IPS-NIHi11 (cell line): ENCODE results near the gene OTOP3.
A peak's percentile ranks its signal among the peaks of the same experiment; 100 is the strongest.

Experiments used
- DNase-seq: peaks from one replicate; pipeline ENCODE4 v3.0.0; 2012; ENCODE audit warnings: mixed read lengths, low spot score

The OTOP3 gene

GRCh38 chr17:74916851-74917199, 18.9 kb upstream of the OTOP3 start:
- DNase-seq, result no peak

- no peak for DNase-seq
These were observed 18.3 kb upstream of the OTOP3 start for GRCh38 chr17:74917430-74917829.

DNA sequence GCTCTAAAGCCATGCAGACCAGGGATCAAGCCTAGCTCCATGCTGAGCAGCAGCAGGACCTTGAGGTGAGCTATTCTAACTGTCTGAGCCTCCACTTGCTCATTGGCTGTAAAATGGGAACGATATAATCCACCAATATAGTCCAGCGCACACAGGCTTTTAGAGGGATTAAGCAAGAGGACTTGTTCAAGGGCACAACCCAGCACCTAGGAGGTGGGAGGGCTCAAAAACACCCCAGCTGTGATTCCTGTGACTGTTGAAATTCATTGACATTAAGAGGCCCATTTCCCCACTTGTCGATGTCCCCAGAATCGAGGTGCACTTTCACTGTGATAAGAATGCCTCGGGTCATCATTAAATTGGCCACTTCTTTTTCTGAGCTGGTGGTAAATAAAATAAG, 16.8 kb upstream of the OTOP3 start:
- no peak for DNase-seq

DNA sequence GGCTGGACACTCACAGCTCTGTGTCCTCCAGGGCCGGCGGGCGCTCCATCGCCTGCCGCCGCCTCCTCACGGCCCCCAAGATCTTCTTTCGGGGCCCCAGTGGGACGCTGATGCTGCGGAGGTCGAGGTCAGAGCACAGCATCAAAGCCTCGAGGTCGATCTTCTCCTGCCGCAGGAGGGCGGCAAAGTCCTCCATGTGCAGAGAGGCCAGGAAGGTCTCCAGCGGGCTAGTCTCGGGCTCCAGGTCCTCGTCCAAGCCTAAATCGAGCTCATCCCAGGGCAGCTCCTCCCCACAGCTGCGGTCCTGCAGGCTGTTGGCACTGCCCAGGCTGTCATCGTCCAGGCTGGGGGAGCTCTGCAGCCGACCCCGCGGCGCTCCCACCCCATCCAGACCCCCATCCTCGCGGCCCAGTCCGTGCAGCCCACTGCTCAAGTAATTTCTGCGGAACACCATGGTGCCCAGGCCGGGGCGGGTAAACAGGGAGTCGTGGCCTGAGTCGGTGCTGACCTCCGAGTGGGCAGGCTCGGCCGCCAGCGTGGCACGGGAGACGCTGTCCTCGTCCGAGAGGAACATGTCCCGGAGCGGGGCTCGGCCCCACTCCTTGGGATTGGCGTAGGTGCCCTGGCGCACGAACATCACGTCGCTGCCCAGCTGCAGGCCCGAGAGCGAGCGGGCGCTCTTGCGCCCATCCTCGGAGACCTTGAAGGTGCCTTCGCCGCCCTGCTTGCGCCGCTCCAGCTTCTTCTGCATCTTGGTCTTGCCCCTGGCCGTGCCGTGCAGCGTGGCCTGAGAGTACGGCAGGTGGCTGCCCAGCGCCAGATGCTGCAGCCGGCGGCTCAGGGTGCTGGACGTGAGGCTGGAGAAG, 16.0 kb upstream of the OTOP3 start:
- peak; percentile 69 for DNase-seq

DNA sequence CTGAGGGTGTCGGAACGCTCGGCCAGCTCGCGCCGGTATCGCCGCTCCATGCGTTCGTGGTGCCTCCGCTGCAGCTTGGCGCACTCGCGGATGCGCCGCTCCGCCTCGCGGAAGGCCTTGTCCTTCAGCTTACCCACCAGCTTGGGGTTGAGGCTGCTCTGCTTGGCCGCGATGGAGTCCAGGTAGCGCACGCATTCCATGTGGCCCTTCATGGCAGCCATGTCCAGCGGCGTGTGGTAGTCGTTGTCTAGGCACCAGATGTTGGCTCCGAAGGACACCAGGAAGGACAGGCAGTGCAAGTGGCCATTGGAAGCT, 15.4 kb upstream of the OTOP3 start:
- DNase-seq, result no peak

- DNase-seq, result peak; percentile 74
These were observed 15.1 kb upstream of the OTOP3 start for GRCh38 chr17:74920642-74921025.

- no peak for DNase-seq
These were observed 14.5 kb upstream of the OTOP3 start for GRCh38 chr17:74921026-74921681.

DNA sequence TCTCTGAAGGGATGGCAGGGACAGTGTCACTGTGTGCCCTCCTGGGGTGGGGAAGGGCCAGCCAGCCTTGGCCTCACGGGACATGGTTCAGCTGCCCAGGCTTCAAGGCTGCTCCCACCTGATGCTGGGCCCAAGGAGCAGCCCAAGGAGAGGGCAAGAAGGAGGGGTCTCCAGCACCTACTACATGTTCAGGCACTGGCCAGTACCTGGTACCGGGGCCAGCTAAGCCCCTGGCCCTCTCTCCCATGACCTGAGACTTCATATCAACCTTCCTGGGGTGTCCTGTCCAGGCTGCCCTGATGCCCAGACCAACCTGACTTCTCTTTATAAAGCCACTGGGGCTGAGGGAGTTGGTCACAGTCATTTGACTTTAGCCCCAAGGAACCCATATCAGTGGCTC, 13.9 kb upstream of the OTOP3 start:
- DNase-seq, result no peak

DNA sequence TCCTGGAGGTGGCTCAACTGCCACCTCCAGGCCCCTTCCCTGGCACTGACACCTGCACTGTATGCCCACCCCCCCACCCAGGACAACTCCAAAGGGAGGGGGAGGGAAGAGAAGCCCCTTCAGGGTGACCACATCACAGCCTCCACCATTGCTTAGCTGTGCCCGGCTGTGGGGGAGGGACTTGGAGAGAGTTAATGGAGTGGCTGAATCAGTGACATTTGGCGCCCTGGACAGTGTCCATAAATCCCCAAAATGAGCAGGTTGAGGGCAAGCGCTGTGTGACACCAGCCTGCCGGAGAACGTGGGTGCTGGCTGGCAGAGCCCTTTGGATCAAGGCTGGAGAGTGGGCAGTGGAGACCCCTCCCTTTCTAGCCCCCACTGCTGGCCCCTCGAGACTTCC, 13.5 kb upstream of the OTOP3 start:
- DNase-seq, result no peak

DNA sequence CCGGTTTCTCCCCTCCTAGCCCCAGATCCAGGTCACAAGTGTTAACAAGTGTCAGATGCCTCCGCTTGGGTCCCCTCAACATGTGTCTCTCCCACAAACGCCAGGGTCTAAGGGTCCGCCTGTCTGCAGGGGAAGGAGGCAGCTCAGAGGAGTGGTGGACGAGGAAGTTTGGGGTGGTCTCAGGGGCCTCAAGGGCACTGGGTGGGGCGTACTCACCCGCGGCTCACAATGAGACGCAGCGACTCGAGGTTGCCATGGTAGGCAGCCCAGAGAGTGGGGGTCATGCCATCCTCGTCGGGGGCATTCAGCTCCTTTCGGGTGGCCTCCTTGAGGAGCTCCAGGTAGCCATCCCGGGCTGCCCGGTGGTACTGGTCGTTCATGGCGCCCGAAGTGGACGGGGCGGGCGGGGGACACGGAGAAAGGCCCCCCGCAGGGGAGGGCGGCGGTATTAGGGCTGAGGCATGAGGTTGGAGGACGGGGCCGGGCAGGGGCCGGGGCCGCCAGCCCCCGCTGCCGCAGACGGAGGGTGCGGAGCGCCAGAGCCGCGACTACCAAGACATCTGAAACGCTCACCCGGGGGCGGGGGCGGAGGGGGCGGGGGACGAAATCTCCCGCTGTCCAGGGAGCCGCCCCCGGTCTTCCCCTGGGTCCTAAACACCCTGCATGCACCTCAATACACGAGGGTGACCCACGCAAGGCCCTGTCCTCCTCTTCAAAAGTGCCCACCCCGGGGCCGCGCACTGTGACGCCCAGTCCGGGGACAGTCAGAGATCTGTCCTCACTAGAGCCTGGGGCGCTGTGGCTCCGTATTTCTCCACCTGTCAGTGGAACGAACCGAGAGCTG, 12.8 kb upstream of the OTOP3 start, which contains the start of gene USH1G:
Gene USH1G, minus strand, starts transcription at position 562 of the 844 bp plus-strand sequence. Its CDS starts 182 bp downstream, at position 380.
- peak; percentile 86 for DNase-seq

- DNase-seq, result peak; percentile 93
These were observed 12.0 kb upstream of the OTOP3 start for GRCh38 chr17:74923538-74924249.

- peak; percentile 51 for DNase-seq
These were observed 11.3 kb upstream of the OTOP3 start, which contains the start of gene OTOP2 for GRCh38 chr17:74924250-74924948. Gene OTOP2, plus strand, starts transcription at chr17:74924273. Its CDS starts 360 bp downstream, at chr17:74924633.

GRCh38 chr17:74925242-74925641, 10.5 kb upstream of the OTOP3 start:
- DNase-seq, result no peak

GRCh38 chr17:74928786-74929185, 6.9 kb upstream of the OTOP3 start:
- no peak for DNase-seq

- no peak for DNase-seq
These were observed 5.1 kb upstream of the OTOP3 start for GRCh38 chr17:74930535-74931036.

GRCh38 chr17:74935048-74935447, 650 bp upstream of the OTOP3 start:
- DNase-seq, result no peak

GRCh38 chr17:74936470-74936799, 737 bp downstream of the OTOP3 start:
- no peak for DNase-seq

DNA sequence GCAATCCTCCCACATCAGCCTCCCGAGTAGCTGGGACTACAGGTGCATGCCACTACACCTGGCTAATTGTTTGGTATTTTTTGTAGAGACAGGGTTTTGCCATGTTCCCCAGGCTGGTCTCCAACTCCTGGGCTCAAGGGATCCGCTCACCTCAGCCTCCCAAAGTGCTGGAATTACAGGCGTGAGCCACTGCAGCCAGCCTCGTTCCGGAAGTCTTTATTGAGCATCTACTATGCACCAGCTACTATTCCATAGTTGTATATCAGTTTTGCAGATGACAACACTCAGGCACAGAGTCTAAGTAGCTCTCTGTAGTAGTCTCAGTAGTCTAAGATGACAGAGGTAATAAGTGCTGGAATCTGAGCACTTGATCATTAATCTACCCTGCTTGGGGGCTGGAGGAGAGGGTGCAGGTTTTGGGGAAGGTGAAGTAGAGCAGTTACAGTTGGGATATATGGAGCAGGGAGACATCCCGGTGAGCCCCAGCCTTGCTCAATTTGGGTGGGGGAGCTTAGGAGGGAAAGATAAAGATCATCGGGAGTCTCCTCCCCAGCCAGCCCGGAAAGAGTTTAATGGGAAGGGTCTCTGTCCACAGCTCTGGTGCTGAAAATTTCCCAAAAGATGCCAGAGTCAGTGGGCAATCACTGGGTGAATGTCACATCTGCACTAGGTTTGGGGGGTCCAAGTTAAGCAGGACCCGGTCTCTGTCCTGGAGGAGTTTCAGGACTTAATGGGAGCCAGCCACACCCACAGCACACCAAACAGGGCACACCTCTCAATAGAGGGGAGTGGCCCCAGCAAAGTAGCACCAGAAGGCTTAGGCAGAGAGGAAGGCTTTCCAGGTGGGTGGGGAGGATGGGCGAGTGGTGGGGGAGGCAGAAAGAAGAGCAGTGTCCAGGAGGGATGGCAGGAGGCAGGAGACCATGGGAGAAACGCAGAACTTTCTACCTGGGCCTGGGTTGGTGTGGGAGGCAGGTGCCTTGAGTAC, 1.7 kb downstream of the OTOP3 start:
- peak; percentile 72 for DNase-seq

DNA sequence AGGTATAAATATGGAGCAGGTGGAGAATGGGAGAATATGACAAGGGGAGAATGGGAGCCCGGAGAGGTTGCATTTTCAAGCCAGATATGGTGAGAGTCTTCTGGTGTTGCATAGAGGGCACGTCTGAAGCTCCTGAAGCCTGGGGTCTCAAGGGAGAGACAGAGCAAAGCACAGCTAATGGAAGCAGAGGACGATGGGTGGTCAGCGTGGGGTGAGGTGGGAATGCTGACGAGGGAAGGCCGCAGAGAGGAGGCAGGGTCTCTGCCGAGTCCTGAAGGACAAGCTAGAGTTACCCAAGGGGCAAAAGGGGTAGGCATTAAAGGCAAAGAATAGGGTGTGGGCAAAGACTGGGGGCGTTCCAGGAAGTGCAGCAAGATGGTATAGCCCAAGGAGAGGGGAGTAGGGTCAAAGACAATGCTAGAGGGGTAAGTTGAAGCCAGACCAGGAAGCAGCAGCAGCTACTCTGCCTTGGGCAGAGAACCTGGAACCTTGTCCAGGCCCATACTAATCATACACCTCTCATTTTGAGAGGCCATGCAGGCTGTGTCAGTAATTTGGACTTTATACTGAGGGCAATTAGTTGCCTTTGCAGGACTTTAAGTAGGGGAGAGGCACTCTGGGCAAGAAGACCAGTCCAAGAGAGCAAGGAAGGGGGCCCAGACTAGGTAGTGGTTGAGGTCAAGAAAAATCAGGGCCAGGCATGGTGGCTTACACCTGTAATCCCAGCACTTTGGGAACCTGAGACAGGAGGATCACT, 2.7 kb downstream of the OTOP3 start:
- no peak for DNase-seq
